ENCODE data around the gene ZNF808.
A peak's percentile ranks its signal among the peaks of the same experiment; 100 is the strongest.
"Not testable (repeated sequence)": the region's sequence is repeated elsewhere in the genome, so short reads cannot be mapped to it uniquely, and the experiment has no call there.

ZNF808 gene

GRCh38 chr19:52592301-52592700 lies 64.8 kb downstream of the ZNF808 start:
- no peak for DNase-seq

- DNase-seq, result not testable (repeated sequence)
Measured at GRCh38 chr19:52593441-52593840, 66.0 kb downstream of the ZNF808 start.

GRCh38 chr19:52599241-52599640 lies 71.8 kb downstream of the ZNF808 start:
- DNase-seq, result no peak

GRCh38 chr19:52600639-52601024 lies 73.2 kb downstream of the ZNF808 start:
- peak in 1 of 56 donors; percentile 62 for DNase-seq

- DNase-seq, result peak in 55 of 56 donors; percentile 20 to 93 (median 69)
Measured at GRCh38 chr19:52601025-52601973, 73.8 kb downstream of the ZNF808 start.

- DNase-seq, result peak in 8 of 56 donors; percentile 2 to 9 (median 2)
Measured at GRCh38 chr19:52601974-52602366, 74.5 kb downstream of the ZNF808 start.

- no peak for DNase-seq
Measured at GRCh38 chr19:52602941-52603340, 75.5 kb downstream of the ZNF808 start.

GRCh38 chr19:52603558-52604207 lies 76.2 kb downstream of the ZNF808 start:
- no peak for DNase-seq

Data from nucleus accumbens (tissue), 56 donors.